ENCODE measurements around the gene ZNF738.

- TF ChIP-seq REST (IDR thresholded peaks at IDR 0.05; ENCODE audit: insufficient read depth in 1 of 2, low read depth in 2 of 2, low read length in 2 of 2): no peak
- TF ChIP-seq TAF1 (IDR thresholded peaks at IDR 0.05; ENCODE audit: borderline replicate concordance, insufficient read depth, low read length): no peak
- no peak for TF ChIP-seq POLR2AphosphoS5 (IDR thresholded peaks at IDR 0.05; ENCODE audit: low read depth, low read length)
- TF ChIP-seq SIN3A (IDR thresholded peaks at IDR 0.05; ENCODE audit: borderline replicate concordance, insufficient read depth, low read length): no peak
- no peak for TF ChIP-seq FOXP2 (optimal IDR thresholded peaks at IDR 0.05; ENCODE audit: borderline replicate concordance, extremely low read depth, extremely low read length, insufficient read depth)
These were observed 37.7 kb upstream of the ZNF738 start for GRCh38 chr19:21321134-21321533.
